ENCODE measurements around the gene ZNF442. TPM values are rescaled to one million over a fixed set of nuclear protein-coding genes. Genes with fewer than 3 reads are reported as not detected.
"Not testable (repeated sequence)": the region's sequence is repeated elsewhere in the genome, so short reads cannot be mapped to it uniquely, and the experiment has no call there.

The ZNF442 gene
- polyA plus RNA-seq, 2 of the 4 experiments (the other 2 are of a cell fraction), result not detected

DNA sequence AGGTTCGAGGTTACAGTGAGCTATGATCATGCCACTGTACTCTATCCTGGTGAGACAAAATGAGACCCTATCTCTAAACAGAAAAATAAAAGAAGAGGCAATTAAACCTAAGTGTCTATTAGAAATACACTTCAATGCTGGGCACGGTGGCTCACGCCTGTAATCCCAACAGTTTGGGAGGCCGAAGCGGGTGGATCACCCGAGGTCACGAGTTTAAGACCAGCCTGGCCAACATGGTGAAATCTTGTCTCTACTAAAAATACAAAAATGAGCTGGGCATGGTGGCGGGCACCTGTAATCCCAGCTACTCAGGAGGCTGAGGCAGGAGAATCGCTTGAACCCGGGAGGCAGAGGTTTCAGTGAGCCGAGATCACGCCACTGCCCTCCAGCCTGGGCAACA is 56.6 kb downstream of the ZNF442 start:
- ATAC-seq, result not testable (repeated sequence)

More for the DNA sequence above, 56.6 kb downstream of the ZNF442 start:
- 33% methylated on average over 12 of the region's 12 CpGs for WGBS (ENCODE audit: missing lambda C conversion rate)
- DNase-seq (ENCODE audit: low read depth in 1 of 2, low spot score in 1 of 2); H3K4me3 ChIP-seq; H3K27ac ChIP-seq; FAIRE-seq; POLR2A ChIA-PET; H3K9me3 ChIP-seq; H3K4me1 ChIP-seq; H3K4me2 ChIP-seq: not testable (repeated sequence)
- CTCF ChIA-PET, result interaction anchor here (0.6 kb wide), 1 partner anchor 7 kb away, joined by 3 read pairs; no protein-coding TSS in a partner anchor

Small RNA genes within 50 kb of the gene (small RNA-seq; reads per million reads assigned to genes)
- 0 reads per million in 6 experiments for gene RPS29P23

Other genes with a start within 250 kb of the ZNF442 start
- 0.34 and 0.46 TPM in 2 replicates for gene ZNF20, start 225.3 kb downstream of the ZNF442 start, polyA plus RNA-seq (2011; rRNA removed)
- gene ZNF20, start 225.3 kb downstream of the ZNF442 start, polyA plus RNA-seq (2017; fragmentation: RNase III; extraction: RNeasy Plus Mini Kit Qiagen cat#74134 plus additional on column Dnase treatment), result 0.20 to 0.41 TPM (median 0.37 TPM) in 3 replicates
- gene ZNF625, start 208.9 kb downstream of the ZNF442 start, polyA plus RNA-seq (2011; rRNA removed), result not detected in 2 replicates
- gene ZNF625, start 208.9 kb downstream of the ZNF442 start, polyA plus RNA-seq (2017; fragmentation: RNase III; extraction: RNeasy Plus Mini Kit Qiagen cat#74134 plus additional on column Dnase treatment), result not detected in 3 replicates
- 2.2 and 2.3 TPM in 2 replicates for gene ZNF136, start 202.6 kb downstream of the ZNF442 start, polyA plus RNA-seq (2011; rRNA removed)
- 1.4 to 1.6 TPM (median 1.5 TPM) in 3 replicates for gene ZNF136, start 202.6 kb downstream of the ZNF442 start, polyA plus RNA-seq (2017; fragmentation: RNase III; extraction: RNeasy Plus Mini Kit Qiagen cat#74134 plus additional on column Dnase treatment)
- 0.65 and 0.74 TPM in 2 replicates for gene ZNF44, start 70.8 kb downstream of the ZNF442 start, polyA plus RNA-seq (2011; rRNA removed)
- gene ZNF44, start 70.8 kb downstream of the ZNF442 start, polyA plus RNA-seq (2017; fragmentation: RNase III; extraction: RNeasy Plus Mini Kit Qiagen cat#74134 plus additional on column Dnase treatment), result 0.66 to 0.80 TPM (median 0.76 TPM) in 3 replicates
- gene ZNF563, start 32.0 kb downstream of the ZNF442 start, polyA plus RNA-seq (2011; rRNA removed), result not detected in 2 replicates
- gene ZNF563, start 32.0 kb downstream of the ZNF442 start, polyA plus RNA-seq (2017; fragmentation: RNase III; extraction: RNeasy Plus Mini Kit Qiagen cat#74134 plus additional on column Dnase treatment), result not detected in 3 replicates
- 2.4 and 2.7 TPM in 2 replicates for gene ZNF799, start 35.6 kb upstream of the ZNF442 start, polyA plus RNA-seq (2011; rRNA removed)
- gene ZNF799, start 35.6 kb upstream of the ZNF442 start, polyA plus RNA-seq (2017; fragmentation: RNase III; extraction: RNeasy Plus Mini Kit Qiagen cat#74134 plus additional on column Dnase treatment), result 1.7 TPM in 3 replicates
- gene ZNF443, start 75.3 kb upstream of the ZNF442 start, polyA plus RNA-seq (2011; rRNA removed), result 1.0 and 1.1 TPM in 2 replicates
- gene ZNF443, start 75.3 kb upstream of the ZNF442 start, polyA plus RNA-seq (2017; fragmentation: RNase III; extraction: RNeasy Plus Mini Kit Qiagen cat#74134 plus additional on column Dnase treatment), result 1.0 to 1.1 TPM (median 1.1 TPM) in 3 replicates
- 0.01 TPM in 1 of 2 replicates, not detected in the other for gene ZNF709, start 119.1 kb upstream of the ZNF442 start, polyA plus RNA-seq (2011; rRNA removed)
- gene ZNF709, start 119.1 kb upstream of the ZNF442 start, polyA plus RNA-seq (2017; fragmentation: RNase III; extraction: RNeasy Plus Mini Kit Qiagen cat#74134 plus additional on column Dnase treatment), result 0.04 to 0.10 TPM in 2 of 3 replicates, not detected in the other
- gene ZNF564, start 185.8 kb upstream of the ZNF442 start, polyA plus RNA-seq (2011; rRNA removed), result 2.5 and 3.0 TPM in 2 replicates
- gene ZNF564, start 185.8 kb upstream of the ZNF442 start, polyA plus RNA-seq (2017; fragmentation: RNase III; extraction: RNeasy Plus Mini Kit Qiagen cat#74134 plus additional on column Dnase treatment), result 1.6 to 1.9 TPM (median 1.8 TPM) in 3 replicates
- gene ZNF490, start 245.1 kb upstream of the ZNF442 start, polyA plus RNA-seq (2011; rRNA removed), result 2.4 and 2.5 TPM in 2 replicates
- 0.57 to 0.85 TPM (median 0.79 TPM) in 3 replicates for gene ZNF490, start 245.1 kb upstream of the ZNF442 start, polyA plus RNA-seq (2017; fragmentation: RNase III; extraction: RNeasy Plus Mini Kit Qiagen cat#74134 plus additional on column Dnase treatment)
- gene ZNF791, start 245.2 kb upstream of the ZNF442 start, polyA plus RNA-seq (2011; rRNA removed), result 7.1 and 8.0 TPM in 2 replicates
- gene ZNF791, start 245.2 kb upstream of the ZNF442 start, polyA plus RNA-seq (2017; fragmentation: RNase III; extraction: RNeasy Plus Mini Kit Qiagen cat#74134 plus additional on column Dnase treatment), result 4.5 to 4.6 TPM (median 4.5 TPM) in 3 replicates

Data from A549 (cell line).